ENCODE results near the gene CLMP.
"Not testable (repeated sequence)": the region's sequence is repeated elsewhere in the genome, so short reads cannot be mapped to it uniquely, and the experiment has no call there.

Gene CLMP

GRCh38 chr11:123137431-123138224, 57.4 kb downstream of the CLMP start:
- DNase-seq, result peak; percentile 86

- no peak for DNase-seq
Observed at GRCh38 chr11:123135863-123136446, 59.1 kb downstream of the CLMP start.

GRCh38 chr11:123132881-123133280, 62.2 kb downstream of the CLMP start:
- no peak for DNase-seq

- not testable (repeated sequence) for DNase-seq
Observed at GRCh38 chr11:123132034-123132766, 62.8 kb downstream of the CLMP start.

- no peak for DNase-seq
Observed at GRCh38 chr11:123129920-123130319, 65.1 kb downstream of the CLMP start.

- no peak for DNase-seq
Observed at GRCh38 chr11:123125169-123125568, 69.9 kb downstream of the CLMP start.

- no peak for DNase-seq
Observed at GRCh38 chr11:123122852-123123251, 72.2 kb downstream of the CLMP start.

GRCh38 chr11:123122341-123122740, 72.7 kb downstream of the CLMP start:
- DNase-seq, result no peak

GRCh38 chr11:123116486-123116885, 78.6 kb downstream of the CLMP start:
- no peak for DNase-seq

- DNase-seq, result no peak
Observed at GRCh38 chr11:123111465-123111864, 83.6 kb downstream of the CLMP start.

- DNase-seq, result no peak
Observed at GRCh38 chr11:123110397-123110796, 84.7 kb downstream of the CLMP start.

GRCh38 chr11:123107945-123108495, 87.0 kb downstream of the CLMP start:
- no peak for DNase-seq

GRCh38 chr11:123104697-123105096, 90.4 kb downstream of the CLMP start:
- no peak for DNase-seq

- DNase-seq, result peak; percentile 53
Observed at GRCh38 chr11:123103326-123103980, 91.6 kb downstream of the CLMP start.

- no peak for DNase-seq
Observed at GRCh38 chr11:123100379-123101085, 94.5 kb downstream of the CLMP start.

- DNase-seq, result no peak
Observed at GRCh38 chr11:123098990-123099389, 96.1 kb downstream of the CLMP start.

- DNase-seq, result no peak
Observed at GRCh38 chr11:123093739-123094138, 101.3 kb downstream of the CLMP start.

- DNase-seq, result no peak
Observed at GRCh38 chr11:123091506-123091905, 103.5 kb downstream of the CLMP start.

GRCh38 chr11:123090168-123090567, 104.9 kb downstream of the CLMP start:
- not testable (repeated sequence) for DNase-seq

GRCh38 chr11:123088896-123089295, 106.2 kb downstream of the CLMP start:
- not testable (repeated sequence) for DNase-seq

GRCh38 chr11:123087657-123088056, 107.4 kb downstream of the CLMP start:
- DNase-seq, result not testable (repeated sequence)

- DNase-seq, result no peak
Observed at GRCh38 chr11:123086305-123086704, 108.7 kb downstream of the CLMP start.

Data from right kidney (tissue), 1 donor.